Measurements from ENCODE around the gene HSPA12A.
A peak's percentile ranks its signal among the peaks of the same experiment; 100 is the strongest.

The HSPA12A gene, protein sequence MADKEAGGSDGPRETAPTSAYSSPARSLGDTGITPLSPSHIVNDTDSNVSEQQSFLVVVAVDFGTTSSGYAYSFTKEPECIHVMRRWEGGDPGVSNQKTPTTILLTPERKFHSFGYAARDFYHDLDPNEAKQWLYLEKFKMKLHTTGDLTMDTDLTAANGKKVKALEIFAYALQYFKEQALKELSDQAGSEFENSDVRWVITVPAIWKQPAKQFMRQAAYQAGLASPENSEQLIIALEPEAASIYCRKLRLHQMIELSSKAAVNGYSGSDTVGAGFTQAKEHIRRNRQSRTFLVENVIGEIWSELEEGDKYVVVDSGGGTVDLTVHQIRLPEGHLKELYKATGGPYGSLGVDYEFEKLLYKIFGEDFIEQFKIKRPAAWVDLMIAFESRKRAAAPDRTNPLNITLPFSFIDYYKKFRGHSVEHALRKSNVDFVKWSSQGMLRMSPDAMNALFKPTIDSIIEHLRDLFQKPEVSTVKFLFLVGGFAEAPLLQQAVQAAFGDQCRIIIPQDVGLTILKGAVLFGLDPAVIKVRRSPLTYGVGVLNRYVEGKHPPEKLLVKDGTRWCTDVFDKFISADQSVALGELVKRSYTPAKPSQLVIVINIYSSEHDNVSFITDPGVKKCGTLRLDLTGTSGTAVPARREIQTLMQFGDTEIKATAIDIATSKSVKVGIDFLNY

DNA sequence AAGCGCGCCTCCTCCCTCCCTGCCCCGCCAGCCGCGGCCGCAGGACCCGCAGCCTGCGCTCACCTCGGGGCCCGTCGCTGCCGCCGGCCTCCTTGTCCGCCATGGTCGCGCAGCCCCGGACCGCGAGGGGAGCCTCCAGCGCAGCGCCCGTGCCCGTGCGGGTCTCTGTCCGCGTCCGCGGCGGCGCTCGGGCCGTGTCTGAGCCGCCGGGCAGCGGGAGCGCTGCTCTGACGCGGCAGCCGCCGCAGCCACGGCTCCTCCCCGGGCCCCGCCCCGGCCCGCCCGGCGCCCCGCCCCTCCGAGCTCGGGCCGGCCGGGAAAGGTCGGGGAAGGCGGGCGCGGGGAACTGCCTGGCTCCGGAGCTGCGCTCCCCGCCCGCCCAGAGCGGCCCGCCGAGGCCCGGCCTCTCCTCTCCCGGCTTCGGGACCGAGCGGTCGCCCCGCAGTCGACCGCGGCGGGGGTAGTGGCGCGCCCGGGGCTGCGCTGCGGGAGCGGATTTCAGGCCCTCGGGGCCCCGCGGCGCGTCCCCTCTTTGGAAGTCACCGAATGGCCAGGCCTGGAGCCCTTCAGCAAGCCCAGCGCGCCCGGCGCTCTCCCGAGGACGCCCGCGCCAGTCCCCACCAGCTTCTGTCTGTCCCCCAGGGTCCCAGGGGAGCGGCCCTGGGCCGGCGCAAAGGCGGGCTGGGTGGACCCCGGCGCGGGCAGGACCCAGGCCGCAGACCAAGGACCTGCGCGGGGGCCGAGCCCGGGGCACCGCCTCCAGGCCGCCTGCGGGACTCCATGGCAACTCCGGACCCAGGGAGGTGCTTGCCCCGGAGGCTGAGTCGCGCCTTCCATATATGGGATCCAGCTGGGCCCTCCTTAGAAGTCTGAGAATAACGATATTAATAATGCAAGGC, at the start of gene HSPA12A:
HSPA12A (minus strand) TSS at position 200 of the 899 bp plus-strand sequence; CDS start at position 103, 97 bp downstream.
- peak; percentile 32 to 33 for DNase-seq (ENCODE audit: low read depth in 2 of 2)

GRCh38 chr10:116791241-116791640, 48.9 kb upstream of the HSPA12A start:
- no peak for DNase-seq (ENCODE audit: low read depth in 2 of 2)

DNA sequence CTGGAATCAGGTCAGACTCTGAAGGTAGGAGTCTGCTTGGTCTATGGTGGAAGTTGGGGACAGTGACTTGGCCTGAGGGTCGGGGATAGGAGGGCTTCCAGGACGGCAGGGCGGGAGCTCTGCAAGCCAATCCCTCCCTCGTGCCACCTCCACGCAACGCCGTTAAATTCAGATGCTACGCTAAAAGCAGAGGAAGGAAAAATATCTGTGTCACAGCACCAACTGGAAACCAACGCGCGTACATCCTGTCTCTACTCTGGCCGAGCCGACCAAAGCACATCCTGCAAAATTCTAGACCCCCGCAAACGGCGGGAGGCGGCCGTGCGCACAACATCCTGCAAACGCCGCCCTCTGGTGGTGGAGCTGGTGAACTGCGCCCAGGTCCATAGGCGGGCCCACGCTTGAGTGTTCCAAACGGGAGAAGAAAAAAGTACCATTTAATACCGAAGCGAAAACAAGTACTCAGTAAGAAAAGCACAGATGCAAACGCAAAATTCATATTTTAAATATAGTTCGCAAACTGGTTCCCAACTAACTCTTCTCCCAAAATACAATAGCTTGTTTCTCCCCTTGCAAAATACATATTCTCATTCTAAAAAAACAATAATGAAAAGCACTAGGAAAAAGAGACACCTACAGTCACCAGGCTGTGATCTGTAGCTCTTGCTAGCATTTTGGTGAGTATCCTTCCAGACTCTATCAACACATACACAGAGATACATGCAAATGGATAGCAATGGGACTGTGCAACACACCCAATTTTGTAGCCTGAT, 45.7 kb upstream of the HSPA12A start:
- peak; percentile 45 to 50 for DNase-seq (ENCODE audit: low read depth in 2 of 2)

GRCh38 chr10:116787053-116787659, 44.8 kb upstream of the HSPA12A start:
- DNase-seq (ENCODE audit: low read depth in 2 of 2) = no peak

GRCh38 chr10:116785867-116786266, 43.5 kb upstream of the HSPA12A start:
- DNase-seq (ENCODE audit: low read depth in 2 of 2) = no peak

DNA sequence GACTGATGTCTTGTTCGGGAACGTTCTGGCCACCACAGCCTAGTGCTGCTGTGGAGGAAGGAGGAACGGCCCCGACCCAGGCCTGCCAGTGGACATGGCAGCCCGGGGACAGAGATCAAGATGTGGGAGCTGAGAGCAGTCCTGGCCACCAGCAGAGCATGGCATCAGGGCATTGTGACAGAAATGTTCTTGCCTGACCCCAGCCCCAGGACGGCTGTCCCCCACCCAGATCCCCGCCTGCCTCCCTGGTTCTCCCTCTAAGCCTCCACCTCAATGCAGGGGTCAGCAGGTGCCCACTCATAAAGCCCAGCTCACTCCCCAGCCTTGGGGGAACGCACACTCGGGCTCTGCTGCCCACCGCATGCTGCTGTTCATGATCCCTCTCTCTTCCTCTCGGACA, 42.9 kb upstream of the HSPA12A start:
- DNase-seq (ENCODE audit: low read depth in 2 of 2) = no peak

- no peak for DNase-seq (ENCODE audit: low read depth in 2 of 2)
Observed at GRCh38 chr10:116784651-116785050, 42.3 kb upstream of the HSPA12A start.

DNA sequence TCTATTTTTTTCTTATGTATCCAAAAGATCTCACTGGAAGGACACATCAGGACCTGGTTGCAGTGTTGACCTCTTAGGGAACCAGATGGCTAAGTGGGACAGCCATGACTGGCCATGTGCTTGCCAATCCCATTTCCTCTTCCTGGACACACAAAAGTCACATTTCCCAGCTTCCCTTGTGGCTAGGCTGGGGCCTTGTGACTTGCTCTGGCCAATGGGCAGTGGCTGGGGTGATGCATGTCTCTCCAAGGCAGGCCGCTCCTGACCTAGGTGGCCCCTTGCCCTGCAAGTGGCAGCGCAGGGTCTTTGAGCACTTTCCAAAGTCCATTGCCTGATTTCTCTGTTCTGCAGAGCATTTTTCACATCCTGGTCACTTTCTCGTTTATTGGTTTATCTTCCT, 41.7 kb upstream of the HSPA12A start:
- DNase-seq (ENCODE audit: low read depth in 2 of 2) = no peak

- no peak for DNase-seq (ENCODE audit: low read depth in 2 of 2)
Observed at GRCh38 chr10:116783011-116783655, 40.8 kb upstream of the HSPA12A start.

- no peak for DNase-seq (ENCODE audit: low read depth in 2 of 2)
Observed at GRCh38 chr10:116781370-116781884, 39.1 kb upstream of the HSPA12A start.

DNA sequence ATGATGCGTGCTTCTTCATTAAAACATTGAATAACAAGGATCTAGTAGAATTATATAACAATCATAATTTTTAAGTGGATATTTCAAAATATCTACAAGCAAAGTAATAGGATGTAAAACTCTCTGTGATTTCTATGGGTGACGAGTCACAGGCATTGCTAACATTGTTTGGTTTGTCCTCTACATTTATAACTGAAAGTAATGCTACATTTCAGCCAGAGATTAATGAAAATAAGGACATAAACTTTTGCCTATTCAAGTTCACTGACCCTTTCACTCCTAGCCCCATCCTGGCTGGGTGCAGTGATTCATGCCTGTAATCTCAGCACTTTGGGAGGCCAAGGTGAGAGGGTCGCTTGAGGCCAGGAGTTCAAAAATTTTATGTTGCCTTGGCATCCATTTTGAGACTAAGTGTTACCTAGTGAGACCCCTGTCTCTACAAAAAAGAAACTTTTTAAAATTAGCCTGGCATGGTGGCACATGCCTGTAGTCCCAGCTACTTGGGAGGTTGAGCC, 38.4 kb upstream of the HSPA12A start:
- DNase-seq (ENCODE audit: low read depth in 2 of 2) = no peak

- no peak for DNase-seq (ENCODE audit: low read depth in 2 of 2)
Observed at GRCh38 chr10:116779076-116779687, 36.8 kb upstream of the HSPA12A start.

DNA sequence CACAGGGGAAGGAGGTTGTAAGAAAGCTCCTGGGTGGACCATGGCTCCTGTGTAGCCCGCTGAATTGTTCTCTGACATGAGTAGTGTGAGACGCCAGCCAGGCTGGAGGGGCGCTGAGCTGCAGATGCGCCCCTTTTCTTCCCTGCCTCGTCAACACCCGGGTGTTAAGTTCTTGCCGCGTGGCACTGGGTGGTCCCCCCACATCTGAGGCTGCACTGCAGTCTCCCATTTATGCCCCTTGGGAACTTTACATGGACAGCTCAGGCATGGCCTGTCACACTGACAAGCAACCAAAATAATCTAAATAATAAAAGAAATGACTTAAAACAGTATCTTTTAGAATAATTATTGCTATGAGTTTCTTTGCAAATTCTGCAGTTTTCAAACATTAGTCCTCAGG, 34.6 kb upstream of the HSPA12A start:
- DNase-seq (ENCODE audit: low read depth in 2 of 2) = no peak

- DNase-seq (ENCODE audit: low read depth in 2 of 2) = no peak
Observed at GRCh38 chr10:116775488-116776400, 33.4 kb upstream of the HSPA12A start.

DNA sequence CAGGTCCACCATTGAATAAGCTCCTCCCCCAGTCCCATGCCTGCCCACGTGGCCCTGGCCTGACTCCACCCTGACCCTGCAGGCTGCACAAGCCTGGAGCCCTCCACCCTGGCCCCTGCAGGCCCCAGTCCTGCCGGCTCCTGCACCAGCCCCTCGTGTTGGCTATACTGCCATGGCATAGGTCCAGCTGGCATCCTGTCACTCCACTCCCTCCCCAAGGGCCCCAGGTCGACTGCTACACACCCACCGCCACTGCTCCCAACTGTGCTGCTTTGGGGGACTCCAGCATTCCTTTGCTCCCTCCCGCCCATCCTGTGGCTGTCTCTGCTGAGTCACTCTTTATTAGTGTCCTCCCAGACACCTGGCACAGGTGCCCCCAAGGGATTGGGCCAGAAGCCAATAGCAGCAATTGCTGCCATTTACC, 32.4 kb upstream of the HSPA12A start:
- no peak for DNase-seq (ENCODE audit: low read depth in 2 of 2)

DNA sequence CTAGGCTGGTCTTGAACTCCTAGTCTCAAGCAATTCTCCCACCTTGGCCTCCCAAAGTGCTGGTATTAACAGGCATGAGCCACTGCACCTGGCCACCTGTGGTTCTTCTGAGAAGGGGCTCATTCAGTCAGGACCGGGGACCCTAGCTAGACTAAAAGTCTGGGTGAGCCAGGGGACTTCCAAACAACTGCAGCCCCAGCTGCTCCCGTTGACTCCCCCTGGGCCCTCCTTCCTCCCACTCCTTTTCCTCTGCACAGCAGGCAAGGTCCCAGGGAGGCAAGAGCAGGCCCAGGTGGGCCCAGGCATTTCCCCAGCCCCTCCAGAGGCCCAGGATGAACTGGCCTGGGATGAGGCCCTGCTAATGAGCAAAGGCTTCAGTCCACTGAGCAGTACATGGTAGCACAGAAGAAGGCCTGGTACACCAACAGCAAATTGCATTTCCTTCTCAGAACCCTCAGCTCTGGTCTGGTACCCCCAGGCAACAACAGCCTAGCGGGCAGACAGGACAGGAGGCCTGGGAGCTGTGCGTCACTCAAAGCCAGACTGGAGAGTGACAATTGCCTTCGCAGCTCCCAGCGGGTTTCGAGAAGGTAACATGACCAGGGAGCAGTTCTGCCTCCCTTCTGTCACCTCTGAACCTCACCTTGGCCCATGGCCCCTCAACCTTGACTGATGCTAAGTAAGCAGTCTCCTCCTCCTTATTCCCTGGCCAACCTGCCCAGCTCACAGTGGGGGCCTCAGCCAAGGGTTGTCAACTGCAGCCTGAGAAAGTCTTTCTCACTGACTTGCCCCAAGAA, 30.7 kb upstream of the HSPA12A start:
- DNase-seq (ENCODE audit: low read depth in 2 of 2) = no peak

DNA sequence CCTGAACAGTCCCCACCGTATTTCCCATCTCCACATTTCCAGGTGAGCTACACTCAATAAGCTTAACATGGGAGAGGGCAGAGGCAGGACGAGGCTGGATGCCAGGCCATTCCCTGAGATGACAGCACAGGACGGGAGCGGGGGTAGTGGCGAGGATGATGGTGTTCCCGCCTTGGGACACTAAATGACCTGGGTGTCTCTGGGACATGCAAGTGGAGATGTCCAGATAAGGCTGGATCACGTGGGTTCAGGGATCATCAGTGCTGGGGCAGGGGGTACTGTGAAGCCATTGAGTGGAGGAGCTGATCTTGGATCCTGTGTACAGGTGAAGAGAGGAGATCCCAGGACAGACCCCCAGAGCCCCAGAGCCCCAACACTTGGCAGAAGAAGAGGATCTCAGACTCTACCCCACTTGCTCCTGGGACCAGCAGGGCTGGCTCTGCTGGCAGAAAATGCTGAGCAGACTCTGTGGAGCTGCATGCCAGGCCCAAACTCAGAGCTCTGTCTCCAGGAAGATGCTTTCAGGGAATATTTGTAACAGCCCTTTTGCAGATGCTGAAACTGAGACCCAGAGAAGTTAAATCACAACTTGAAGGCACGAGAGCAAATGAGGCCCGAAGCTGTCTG, 29.7 kb upstream of the HSPA12A start:
- DNase-seq (ENCODE audit: low read depth in 2 of 2) = no peak

Measured in fibroblast of skin of left quadriceps (primary cell).